Mesothelial cell of epicardium (in vitro differentiated cells): ENCODE results near the gene KRT15. TPM values are rescaled to one million over a fixed set of nuclear protein-coding genes. Genes with fewer than 3 reads are reported as not detected.

Experiments
- DNase-seq, 2 experiments: peaks; one replicate each; pipeline ENCODE4 v3.0.0; 2021; ENCODE audit warnings: low spot score in 2 of 2; ENCODE audit not compliant: unreplicated experiment in 2 of 2
- H3K27ac Mint-ChIP-seq: 2 replicates; pipeline ENCODE4 v1.8.0; 2021; ENCODE audit warnings: mixed read lengths
- H3K27me3 Mint-ChIP-seq: 2 replicates; pipeline ENCODE4 v1.8.0; 2021; ENCODE audit warnings: low read depth, mixed read lengths
- H3K36me3 Mint-ChIP-seq: 2 replicates; pipeline ENCODE4 v1.8.0; 2021; ENCODE audit warnings: mixed read lengths
- H3K4me1 Mint-ChIP-seq: 2 replicates; pipeline ENCODE4 v1.8.0; 2021; ENCODE audit warnings: mixed read lengths
- H3K4me3 Mint-ChIP-seq: 2 replicates; pipeline ENCODE4 v1.8.0; 2021; ENCODE audit warnings: mild to moderate bottlenecking, moderate library complexity, mixed read lengths
- H3K9me3 Mint-ChIP-seq: 2 replicates; pipeline ENCODE4 v1.8.0; 2021; ENCODE audit warnings: mixed read lengths
- total RNA-seq: library from RNA; stranded (reverse); gene quantifications from 3 replicates; pipeline ENCODE4 v1.2.1, GENCODE V29; 2021
- TF ChIP-seq, protein P1 (sequence below): fragments of 200-600 bp; sonication (generic); IDR thresholded peaks from one replicate; pipeline ENCODE4 v1.5.0; 2021; ENCODE audit warnings: antibody characterized with exemption; ENCODE audit not compliant: unreplicated experiment

Gene KRT15
- total RNA-seq, 1 donor from 2014 or later = 8.5 TPM

DNA sequence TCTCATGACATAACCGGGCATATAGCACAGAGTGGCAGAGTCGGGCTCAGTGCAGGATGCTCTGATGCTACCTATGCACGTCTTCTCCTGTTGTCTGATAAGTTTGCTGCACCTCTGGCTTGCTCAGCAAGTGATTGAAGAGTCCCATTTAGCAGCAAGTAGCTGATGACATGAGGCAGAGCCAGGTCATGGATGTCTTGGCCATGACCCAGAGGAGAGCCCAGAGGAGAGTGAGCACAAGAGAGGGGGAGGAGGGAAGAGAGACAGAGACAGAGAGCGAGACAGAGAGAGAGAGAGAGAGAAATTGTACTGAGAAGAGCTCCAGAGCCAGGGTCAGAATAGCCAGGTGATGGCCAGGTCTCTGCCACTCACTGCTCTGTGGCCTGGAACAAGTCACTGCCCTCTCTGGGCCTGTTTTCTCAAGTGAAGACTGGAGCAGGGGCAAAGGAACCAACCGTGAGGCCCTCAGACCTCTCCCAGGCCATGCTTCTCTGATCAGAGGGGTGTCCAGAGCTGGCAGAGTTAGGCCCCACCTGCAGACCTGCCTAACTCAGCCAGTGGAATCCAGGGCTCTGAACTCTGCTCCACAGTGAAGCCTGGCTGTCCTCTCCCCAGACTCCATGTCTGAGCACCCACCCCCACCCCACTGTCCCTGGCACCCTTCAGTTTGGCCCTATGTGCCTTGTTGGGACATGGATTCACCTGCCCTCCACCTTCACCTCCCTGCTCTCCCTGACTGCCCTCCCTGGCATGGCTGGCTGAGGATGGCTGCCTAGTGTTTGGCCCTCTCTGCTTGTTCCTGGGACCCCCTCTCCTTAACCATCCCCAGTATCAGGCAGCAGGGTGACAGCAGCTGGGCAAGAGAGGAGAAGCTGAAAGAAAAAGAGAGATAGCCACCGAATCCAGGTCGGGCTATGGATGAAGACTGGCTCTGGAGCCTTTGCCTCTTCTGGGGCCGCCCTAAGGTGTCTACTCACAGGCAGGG lies 33.5 kb downstream of the KRT15 start:
- peaks cover 11% of the 10 kb centered on the region for H3K4me1 Mint-ChIP-seq
- H3K27me3 Mint-ChIP-seq = no peaks in the 10 kb centered on the region
- no peak overlapping the region for H3K27ac Mint-ChIP-seq
- H3K4me3 Mint-ChIP-seq = no peak overlapping the region
- H3K36me3 Mint-ChIP-seq = no peaks in the 10 kb centered on the region
- DNase-seq = no peak
- no peaks in the 10 kb centered on the region for H3K9me3 Mint-ChIP-seq
- TF ChIP-seq, protein P1, sequence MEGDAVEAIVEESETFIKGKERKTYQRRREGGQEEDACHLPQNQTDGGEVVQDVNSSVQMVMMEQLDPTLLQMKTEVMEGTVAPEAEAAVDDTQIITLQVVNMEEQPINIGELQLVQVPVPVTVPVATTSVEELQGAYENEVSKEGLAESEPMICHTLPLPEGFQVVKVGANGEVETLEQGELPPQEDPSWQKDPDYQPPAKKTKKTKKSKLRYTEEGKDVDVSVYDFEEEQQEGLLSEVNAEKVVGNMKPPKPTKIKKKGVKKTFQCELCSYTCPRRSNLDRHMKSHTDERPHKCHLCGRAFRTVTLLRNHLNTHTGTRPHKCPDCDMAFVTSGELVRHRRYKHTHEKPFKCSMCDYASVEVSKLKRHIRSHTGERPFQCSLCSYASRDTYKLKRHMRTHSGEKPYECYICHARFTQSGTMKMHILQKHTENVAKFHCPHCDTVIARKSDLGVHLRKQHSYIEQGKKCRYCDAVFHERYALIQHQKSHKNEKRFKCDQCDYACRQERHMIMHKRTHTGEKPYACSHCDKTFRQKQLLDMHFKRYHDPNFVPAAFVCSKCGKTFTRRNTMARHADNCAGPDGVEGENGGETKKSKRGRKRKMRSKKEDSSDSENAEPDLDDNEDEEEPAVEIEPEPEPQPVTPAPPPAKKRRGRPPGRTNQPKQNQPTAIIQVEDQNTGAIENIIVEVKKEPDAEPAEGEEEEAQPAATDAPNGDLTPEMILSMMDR = no peak

DNA sequence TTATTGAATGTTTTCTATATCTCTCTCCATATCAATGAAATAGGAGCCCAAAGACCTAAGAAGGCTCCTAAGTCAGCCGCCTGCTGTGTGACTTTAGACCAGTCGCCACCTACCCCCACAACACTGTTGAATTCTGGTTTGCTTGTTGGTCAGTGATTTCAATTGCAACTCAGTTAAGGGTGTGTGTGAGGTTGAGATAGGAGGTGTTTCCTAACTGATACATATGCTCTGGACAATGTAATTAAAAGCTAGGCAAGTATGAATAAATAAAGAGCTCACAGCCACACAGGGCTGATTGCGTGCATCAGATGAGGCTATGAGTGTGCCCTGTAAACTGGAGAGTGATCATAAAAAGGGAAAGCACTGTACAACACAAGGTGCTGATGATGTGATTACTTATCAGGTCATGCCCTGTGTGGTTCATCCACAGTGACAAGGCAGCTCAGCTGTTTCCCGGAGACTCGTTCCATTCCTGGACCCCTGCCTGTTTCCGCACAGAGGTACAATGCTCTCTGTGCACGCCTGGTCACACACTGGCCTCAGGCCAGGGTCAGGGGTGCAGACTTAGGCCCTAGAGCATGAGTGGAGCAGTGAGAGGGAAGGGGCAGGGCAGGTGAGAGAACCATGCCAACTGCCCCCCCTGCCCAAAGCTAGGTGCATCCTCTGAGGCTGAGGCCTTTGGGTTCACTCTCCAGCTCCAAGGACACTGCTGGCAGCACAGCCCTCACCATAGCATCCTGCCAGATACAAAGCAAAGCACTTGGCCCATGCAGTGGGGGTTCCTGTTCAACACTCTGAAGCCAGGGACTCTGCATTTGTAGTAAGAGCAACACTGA lies 34.5 kb downstream of the KRT15 start:
- Mint-ChIP-seq H3K4me1 (peaks cover 11% of the 10 kb centered on the region), H3K36me3 (no peaks in the 10 kb centered on the region), H3K4me3 (no peak overlapping the region), H3K27me3 (no peaks in the 10 kb centered on the region), H3K9me3 (no peaks in the 10 kb centered on the region), H3K27ac (no peak overlapping the region)
- TF ChIP-seq, protein P1 = no peak
- DNase-seq = no peak

DNA sequence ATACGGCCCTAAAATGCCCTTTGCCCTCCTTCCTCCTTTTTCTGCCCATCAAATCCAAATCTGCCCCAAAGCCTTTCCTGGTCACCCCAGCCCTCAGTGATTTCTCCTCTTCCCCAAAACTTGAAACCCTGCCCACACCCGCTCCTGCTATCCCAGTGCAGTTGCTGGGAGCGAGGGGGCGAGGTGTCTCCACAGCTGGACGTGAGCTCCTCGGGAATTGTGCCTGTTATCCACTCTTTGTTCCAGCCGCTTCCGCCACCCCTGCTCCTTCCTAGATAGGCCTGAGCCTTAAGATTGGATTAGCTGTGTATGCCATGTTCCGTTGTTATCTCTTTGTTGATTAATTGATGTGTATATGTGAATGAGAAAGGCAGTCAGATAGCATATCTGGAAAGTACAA lies 35.2 kb downstream of the KRT15 start:
- no peak for DNase-seq
- H3K4me1 Mint-ChIP-seq = peaks cover 11% of the 10 kb centered on the region
- no peaks in the 10 kb centered on the region for H3K27me3 Mint-ChIP-seq
- H3K9me3 Mint-ChIP-seq = no peaks in the 10 kb centered on the region
- TF ChIP-seq, protein P1 = no peak
- no peaks in the 10 kb centered on the region for H3K36me3 Mint-ChIP-seq
- H3K4me3 Mint-ChIP-seq = no peak overlapping the region
- H3K27ac Mint-ChIP-seq = no peak overlapping the region

DNA sequence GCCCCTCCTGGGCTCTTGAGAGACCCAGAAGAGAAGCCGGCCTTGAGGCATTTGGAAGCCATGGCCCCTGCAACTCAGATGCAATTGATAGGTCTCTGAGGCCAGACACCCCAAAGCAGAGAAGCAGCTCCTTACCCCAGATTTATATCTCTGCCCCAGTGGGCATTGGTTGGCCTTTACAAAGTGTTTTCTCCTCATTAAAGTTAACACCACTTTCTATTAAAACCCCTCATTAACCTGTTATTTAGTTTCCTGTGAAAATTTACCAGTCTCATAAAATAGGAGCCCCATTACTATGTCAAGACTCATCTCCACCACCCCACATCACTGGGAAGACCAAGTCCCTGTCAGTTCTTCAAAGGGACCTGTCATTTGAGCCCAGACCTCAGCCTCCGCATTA lies 37.7 kb downstream of the KRT15 start, which contains the start of gene KRT35:
TSS of gene KRT35 (minus strand) at position 116 of the 400 bp plus-strand sequence. CDS start at position 62, 54 bp downstream.
- no peak within 1 kb of the TSS for H3K4me3 Mint-ChIP-seq
- peaks cover 11% of the 10 kb centered on the region for H3K4me1 Mint-ChIP-seq
- no peaks in the 10 kb centered on the region for H3K9me3 Mint-ChIP-seq
- no peaks in the 10 kb centered on the region for H3K27me3 Mint-ChIP-seq
- H3K27ac Mint-ChIP-seq = no peak within 1 kb of the TSS
- TF ChIP-seq, protein P1 = no peak
- DNase-seq = no peak
- no peaks in the 10 kb centered on the region for H3K36me3 Mint-ChIP-seq

DNA sequence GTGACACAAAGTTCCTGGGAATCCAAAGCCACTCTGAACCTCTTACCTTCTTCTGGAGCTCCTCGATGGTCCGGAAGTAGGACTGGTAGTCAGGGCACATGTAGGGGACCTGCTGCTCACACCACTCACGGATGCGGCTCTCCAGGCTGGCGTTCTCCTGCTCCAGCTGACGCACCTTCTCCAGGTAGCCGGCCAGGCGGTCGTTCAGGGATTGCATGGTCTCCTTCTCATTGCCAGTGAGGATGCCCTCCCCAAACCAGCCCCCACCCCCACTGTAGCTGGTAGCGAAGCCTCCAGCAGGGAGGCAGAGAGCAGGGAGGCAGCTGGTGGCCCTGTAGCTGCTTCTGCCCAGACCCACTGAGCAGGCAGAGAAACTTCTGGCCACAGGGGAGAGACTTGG lies 38.1 kb downstream of the KRT15 start:
- TF ChIP-seq, protein P1 = no peak
- H3K4me1 Mint-ChIP-seq = peaks cover 11% of the 10 kb centered on the region
- no peak for DNase-seq
- H3K27me3 Mint-ChIP-seq = no peaks in the 10 kb centered on the region
- no peaks in the 10 kb centered on the region for H3K9me3 Mint-ChIP-seq
- no peak overlapping the region for H3K27ac Mint-ChIP-seq
- no peak overlapping the region for H3K4me3 Mint-ChIP-seq
- H3K36me3 Mint-ChIP-seq = no peaks in the 10 kb centered on the region
